GM18505 (cell line): ENCODE results near the gene CEP95.
"Not testable (repeated sequence)": the region's sequence is repeated elsewhere in the genome, so short reads cannot be mapped to it uniquely, and the experiment has no call there.

Experiments used
- ATAC-seq: cut with Tn5 transposase; IDR thresholded peaks from one replicate; pipeline ENCODE4 v1.9.1; 2021; ENCODE audit not compliant: unreplicated experiment
- POLR2A ChIP-seq: IDR thresholded peaks from 4 replicates; pipeline ENCODE4 v1.6.1; 2011; ENCODE audit warnings: borderline replicate concordance; ENCODE audit not compliant: insufficient read depth, insufficient read length; ENCODE audit errors: extremely low read depth

CEP95 gene

DNA sequence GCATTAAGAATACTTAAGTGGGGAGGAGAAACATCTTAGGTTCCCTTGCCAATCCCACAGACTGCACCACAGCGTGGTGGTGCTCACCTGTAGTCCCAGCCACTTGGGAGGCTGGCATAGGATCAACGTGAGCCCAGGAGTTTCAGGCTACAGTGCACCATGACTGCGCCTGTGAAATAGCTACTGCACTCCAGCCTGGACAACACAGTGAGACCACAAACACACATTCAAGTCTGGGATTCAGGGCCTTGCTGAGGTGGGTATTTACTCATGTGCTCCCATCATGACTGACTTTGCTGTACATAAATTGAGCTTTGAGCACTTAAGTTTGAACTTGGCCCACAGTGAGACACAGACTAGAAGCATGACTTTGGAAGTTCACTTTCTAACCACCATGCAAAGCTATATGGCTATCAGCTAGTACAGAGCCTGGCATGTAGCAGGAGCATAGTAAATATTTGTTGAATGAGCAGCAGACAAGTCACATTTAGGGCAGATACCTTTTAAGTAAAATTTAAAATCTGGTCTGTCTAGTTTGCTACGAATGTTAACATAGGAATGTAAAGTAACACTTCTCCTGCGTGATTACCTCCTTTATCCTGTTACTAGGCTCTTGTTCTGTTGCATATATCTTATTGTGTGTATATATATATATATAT lies 33.5 kb downstream of the CEP95 start:
- ATAC-seq, result no peak
- no peak for TF ChIP-seq POLR2A

DNA sequence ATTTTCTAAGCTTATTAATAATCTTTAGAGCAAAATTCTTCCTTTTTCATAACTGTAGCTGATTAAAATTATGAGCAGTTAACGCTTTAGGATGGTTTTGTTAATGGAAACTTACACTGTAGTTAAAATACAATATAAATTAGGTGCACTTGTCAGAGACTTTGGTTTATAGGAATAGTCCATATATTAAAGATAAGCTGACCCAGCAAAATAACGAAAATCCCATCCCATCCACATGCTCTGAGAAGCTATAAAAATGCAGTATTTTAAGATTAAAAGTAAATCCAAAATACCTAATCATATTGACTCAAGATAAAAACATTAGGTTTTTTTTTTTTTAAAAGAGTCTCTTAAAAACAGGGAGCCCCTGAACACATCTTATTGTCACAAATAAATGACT lies 38.0 kb downstream of the CEP95 start:
- no peak for ATAC-seq
- no peak for TF ChIP-seq POLR2A

DNA sequence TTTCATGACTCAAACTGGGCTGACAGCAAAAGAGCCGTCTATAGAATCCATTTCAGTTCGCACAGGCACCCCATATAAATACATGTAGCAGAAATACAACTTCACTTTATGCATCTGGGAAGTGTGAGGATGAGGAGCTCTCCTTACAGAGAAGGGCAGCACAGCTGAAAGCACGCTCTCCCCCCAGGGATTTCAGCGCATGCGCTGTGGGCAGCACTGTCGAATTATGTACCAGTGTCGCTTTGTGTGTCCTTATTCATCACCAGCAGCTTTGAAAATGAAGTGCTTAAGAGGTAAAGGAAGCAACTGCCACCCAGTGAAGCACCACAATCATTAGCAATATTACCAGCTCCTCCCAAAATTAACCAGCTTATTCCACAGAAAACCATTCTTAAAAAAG lies 39.9 kb downstream of the CEP95 start:
- no peak for ATAC-seq
- TF ChIP-seq POLR2A, result no peak

DNA sequence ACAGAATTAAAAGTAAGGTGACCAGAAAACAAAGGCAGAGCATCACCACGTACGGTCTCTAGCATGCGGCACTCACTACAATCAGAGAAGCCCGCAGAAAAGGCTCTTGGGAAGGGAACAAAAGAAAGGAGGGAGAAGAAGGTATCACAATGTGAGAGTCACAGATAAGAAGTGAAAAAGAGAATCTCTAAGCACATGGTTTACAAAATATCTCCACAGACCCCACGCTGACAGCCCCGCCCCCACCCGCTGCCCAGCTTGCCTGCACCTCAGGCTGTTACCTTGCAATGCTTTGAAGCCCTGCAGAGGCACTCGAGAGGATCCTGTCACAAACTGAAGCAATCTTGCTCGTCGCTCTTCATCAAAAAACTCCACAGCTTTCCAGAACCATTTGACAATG lies 40.5 kb downstream of the CEP95 start:
- ATAC-seq, result no peak

DNA sequence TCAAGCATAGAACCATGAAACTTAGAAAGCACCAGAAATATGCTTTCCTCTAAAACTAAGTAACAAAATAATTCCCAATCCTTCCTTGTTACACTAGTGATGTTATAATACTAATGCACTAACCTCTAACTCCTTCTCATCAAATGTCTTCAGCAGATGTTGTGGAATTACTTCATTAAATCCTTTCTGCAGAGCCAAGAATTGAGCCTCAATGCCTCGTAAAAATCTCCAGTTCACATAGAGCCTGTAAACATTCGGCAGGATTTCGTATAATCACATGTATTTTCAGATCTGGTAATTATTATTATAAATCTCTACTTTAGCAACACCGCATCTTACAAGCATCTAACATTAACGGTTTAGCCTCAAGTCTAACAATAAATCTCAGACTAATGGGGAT lies 44.7 kb downstream of the CEP95 start:
- ATAC-seq, result no peak
- no peak for TF ChIP-seq POLR2A

More for the DNA sequence above, 40.5 kb downstream of the CEP95 start:
- no peak for TF ChIP-seq POLR2A

DNA sequence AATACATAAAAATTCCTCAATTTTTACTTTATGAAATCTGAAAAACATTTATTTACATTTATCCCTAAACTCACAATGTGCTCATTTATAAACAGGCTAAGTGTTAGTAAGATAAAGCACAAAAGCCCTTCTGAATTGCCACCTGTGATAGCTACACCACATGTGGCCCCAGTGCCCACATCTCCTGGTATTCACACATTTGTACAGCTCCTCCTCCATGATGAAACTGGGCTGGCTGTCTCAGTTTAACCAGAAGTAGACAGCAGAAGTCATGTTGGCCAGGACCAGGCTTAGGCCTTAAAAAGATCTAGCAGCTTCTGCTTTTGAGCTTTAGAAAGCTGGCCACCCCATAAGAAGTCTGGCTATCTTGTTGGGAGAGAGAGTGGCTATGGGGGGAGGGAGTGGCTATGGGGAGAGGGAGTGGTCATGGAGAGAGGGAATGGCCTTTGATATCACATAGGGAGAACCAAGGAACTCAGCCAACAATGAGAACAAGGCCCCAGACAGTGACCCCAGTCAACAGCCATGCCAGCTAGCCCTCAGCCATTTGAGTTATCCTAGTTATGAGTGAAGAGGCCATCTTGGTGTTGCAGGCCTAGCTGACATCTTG lies 47.4 kb downstream of the CEP95 start:
- no peak for ATAC-seq
- no peak for TF ChIP-seq POLR2A

DNA sequence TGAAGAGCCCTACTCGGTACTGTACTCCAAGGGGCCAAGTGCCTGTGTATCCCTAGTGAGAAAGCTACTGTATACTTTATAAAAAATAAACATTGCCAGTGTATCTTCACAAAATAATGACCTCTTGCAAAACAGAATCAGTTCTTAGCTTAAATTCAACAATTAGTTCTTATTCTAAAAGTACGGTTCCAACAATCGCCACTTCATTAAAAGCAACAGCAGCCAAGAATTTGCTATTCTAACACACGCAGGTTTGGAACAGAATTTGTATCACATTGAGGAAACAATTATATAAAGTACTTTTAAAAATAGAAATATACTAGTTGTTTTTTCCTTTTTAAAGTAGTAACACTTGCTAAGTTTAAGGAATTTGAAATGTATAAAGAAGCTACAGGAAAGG lies 48.5 kb downstream of the CEP95 start:
- no peak for TF ChIP-seq POLR2A
- ATAC-seq, result no peak

DNA sequence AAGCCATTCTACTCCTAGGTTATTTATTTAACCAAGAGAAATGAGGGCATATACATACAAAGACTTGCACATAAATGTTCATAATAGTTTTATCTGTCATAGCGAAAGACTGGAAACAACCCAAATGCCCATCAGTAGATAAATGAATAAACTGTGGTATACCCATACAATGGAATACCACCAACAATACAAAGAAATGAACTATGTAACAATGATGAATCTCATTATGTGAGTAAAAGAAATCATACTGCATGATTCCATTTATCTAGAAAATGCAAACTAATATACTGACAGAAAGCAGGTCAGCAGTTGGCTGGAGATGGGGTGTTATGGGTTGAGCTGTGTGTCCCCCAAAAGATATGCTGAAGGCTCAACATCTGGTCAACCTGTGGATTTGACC lies 57.3 kb downstream of the CEP95 start:
- no peak for TF ChIP-seq POLR2A
- no peak for ATAC-seq

DNA sequence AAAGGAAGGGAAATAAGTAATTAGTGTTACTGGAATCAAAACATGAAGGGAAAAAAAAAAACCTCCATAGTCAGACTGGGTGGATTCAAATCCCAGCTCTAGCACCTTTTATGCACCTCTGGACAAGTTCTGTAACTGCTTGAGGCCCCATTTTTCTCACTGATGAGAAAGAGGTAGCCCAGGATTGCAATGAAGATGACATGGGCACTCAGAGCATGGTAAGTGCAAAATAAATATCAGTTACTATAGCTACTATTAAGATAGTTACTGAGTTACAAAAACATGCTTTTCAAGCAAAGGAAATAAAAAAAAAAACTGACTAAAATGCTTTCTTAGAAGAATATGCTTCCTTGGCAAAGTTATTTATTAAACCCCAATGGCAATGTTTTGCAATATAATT lies 58.8 kb downstream of the CEP95 start:
- ATAC-seq, result no peak
- no peak for TF ChIP-seq POLR2A

DNA sequence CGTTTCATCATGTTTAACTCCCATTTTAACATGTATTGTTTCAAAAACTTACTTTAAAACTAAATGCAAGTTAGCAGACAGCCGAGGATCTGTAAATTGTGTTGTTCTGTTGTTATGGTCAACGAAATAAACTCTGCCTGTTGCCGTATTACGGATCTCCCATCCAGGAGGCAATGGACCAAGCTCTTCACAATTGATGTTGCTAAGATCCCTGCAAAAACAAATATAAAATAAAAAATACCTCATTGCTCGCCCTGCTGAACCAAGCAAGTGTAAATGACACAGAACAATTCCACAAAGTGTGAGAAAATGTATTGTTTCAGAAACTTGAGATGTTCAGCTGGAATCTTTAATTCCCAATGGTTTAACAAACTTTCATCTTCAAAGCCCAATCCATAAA lies 65.0 kb downstream of the CEP95 start:
- no peak for TF ChIP-seq POLR2A
- ATAC-seq, result no peak

DNA sequence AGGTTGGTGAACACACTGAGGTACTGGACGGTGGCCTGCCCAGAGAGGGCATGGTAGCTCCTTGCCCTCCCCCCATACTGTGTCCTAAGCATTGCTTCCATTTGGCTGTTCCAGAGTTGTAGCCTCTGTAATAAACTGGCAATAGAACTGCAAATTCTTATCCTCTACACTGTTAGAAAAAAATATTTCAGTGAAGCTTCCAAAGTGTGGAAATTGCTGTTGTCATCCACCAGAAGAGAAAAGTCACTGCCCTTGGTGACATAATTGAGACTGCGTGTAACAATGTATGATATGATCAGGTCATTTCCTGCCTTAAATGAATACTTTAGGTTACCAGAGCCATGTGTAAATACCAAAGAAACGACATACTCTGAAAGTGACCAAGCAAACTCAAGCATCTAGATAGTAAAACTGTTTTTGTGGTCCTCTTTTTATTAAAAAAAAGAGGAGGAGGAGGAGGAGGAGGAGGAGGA lies 65.9 kb downstream of the CEP95 start:
- TF ChIP-seq POLR2A, result no peak
- ATAC-seq, result no peak

DNA sequence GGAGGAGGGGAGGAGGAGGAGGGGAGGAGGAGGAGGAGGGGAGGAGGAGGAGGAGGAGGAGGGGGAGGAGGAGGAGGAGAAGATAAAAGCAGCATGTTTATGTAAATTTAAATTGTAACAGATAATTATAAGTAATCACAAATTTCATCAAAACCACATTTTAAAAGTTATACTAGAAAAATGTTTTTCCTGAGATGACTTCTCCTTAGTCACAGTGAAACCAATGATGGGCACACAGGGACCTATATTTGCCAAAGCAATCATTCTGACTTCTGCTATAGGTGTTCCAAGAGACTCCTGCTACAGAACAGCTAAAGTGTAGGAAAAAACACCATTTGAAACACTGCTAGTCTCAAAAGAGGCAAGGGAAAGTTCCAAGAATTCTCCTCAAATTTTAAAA lies 66.4 kb downstream of the CEP95 start:
- no peak for TF ChIP-seq POLR2A
- no peak for ATAC-seq

DNA sequence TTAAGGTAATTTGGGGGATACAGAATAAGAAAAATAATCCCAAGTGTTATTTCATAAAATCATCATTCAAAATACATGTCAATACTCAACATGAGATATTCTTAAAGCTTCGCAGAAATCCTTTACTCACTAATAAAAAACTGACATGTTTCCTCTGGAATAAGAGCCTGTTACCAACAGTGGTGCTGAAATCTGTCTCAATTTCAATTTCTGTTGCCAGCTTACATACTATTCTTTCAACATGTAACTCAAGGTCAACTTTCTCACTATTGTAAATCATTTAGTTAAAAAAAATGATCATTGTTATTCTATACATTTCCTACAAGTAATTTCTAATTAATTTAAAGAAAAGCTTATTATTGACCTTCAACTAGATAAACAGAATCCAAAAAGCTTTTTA lies 67.9 kb downstream of the CEP95 start:
- ATAC-seq, result no peak
- no peak for TF ChIP-seq POLR2A

DNA sequence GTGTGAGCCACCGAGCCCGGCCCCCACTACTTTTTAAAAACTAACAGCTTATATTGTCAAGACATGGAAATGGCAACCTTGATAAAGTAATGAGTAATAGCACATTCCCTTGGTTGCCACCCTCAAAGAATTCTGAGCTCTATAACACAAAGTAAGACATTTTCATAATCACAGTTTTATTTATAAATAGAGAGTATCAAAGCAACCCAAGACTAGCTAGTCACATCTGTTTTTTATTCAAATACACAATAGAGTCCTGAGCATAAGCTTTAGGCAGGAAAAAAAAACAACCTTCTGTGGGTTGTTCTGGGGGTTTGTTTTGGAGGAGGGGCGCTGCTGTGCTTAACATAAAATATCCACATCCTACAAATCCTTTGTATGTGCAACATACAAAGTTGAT lies 68.7 kb downstream of the CEP95 start:
- no peak for TF ChIP-seq POLR2A
- no peak for ATAC-seq

DNA sequence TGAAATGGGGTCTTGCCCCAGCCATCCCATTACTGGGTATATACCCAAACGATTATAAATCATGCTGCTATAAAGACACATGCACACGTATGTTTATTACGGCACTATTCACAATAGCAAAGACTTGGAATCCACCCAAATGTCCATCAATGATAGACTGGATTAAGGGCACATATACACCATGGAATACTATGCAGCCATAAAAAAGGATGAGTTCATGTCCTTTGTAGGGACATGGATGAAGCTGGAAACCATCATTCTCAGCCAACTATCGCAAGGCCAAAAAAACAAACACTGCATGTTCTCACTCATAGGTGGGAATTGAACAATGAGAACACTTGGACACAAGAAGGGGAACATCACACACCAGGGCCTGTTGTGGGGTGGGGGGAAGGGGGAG lies 70.2 kb downstream of the CEP95 start:
- ATAC-seq, result not testable (repeated sequence)
